GM12878 (cell line): ENCODE data around the gene AFG1L. TPM values are rescaled to one million over a fixed set of nuclear protein-coding genes. Genes with fewer than 3 reads are reported as not detected.

Experiments used
- BHLHE40 ChIP-seq, 2 experiments: fragments of 450-650 bp in 1 of 2; IDR thresholded peaks; 2 replicates each; pipeline ENCODE4 v1.6.1; 2011 to 2017; ENCODE audit warnings: low read depth in 2 of 2, borderline replicate concordance in 1 of 2, improper control_type of control experiment in 1 of 2, low read length in 1 of 2, mild to moderate bottlenecking in 1 of 2
- CEBPZ ChIP-seq: fragments of 150-350 bp; IDR thresholded peaks from 2 replicates; pipeline ENCODE4 v1.6.1; 2016; ENCODE audit warnings: low read depth, low read length
- E2F4 ChIP-seq: IDR thresholded peaks from 2 replicates; pipeline ENCODE4 v1.6.1; 2012; ENCODE audit warnings: low read depth, low read length, improper control_type of control experiment
- ESRRA ChIP-seq: IDR thresholded peaks from 2 replicates; pipeline ENCODE4 v1.6.1; 2012; ENCODE audit warnings: mild to moderate bottlenecking, low read length, improper control_type of control experiment
- HDAC2 ChIP-seq: fragments of 200-600 bp; sonication (generic); IDR thresholded peaks from 2 replicates; pipeline ENCODE4 v1.6.1; 2017
- HDAC6 ChIP-seq: fragments of 200-600 bp; sonication (generic); IDR thresholded peaks from one replicate; pipeline ENCODE4 v1.8.0; 2017; ENCODE audit warnings: antibody characterized with exemption; ENCODE audit not compliant: unreplicated experiment
- IRF5 ChIP-seq: fragments of 450-650 bp; IDR thresholded peaks from 2 replicates; pipeline ENCODE4 v1.6.1; 2017; ENCODE audit warnings: borderline replicate concordance
- MAX ChIP-seq: IDR thresholded peaks from 2 replicates; pipeline ENCODE4 v1.6.1; 2012; ENCODE audit warnings: low read depth, low read length, improper control_type of control experiment
- NKRF ChIP-seq: fragments of 450-650 bp; conservative IDR thresholded peaks from 2 replicates; pipeline ENCODE4 v1.6.1; 2017; ENCODE audit warnings: mild to moderate bottlenecking, moderate library complexity
- NR2F1 ChIP-seq: fragments of 450-650 bp; conservative IDR thresholded peaks from 2 replicates; pipeline ENCODE4 v1.6.1; 2017; ENCODE audit warnings: mild to moderate bottlenecking
- NRF1 ChIP-seq: conservative IDR thresholded peaks from 2 replicates; pipeline ENCODE4 v1.6.1; 2011; ENCODE audit warnings: mild to moderate bottlenecking, low read depth, low read length, improper control_type of control experiment
- POU2F2 ChIP-seq: IDR thresholded peaks from 3 replicates; pipeline ENCODE4 v1.6.1; 2011; ENCODE audit warnings: low read depth, mild to moderate bottlenecking, low read length, borderline replicate concordance
- SPI1 ChIP-seq: IDR thresholded peaks from 2 replicates; pipeline ENCODE4 v1.6.1; 2011; ENCODE audit warnings: low read depth, mild to moderate bottlenecking, low read length, moderate library complexity, borderline replicate concordance; ENCODE audit not compliant: insufficient read depth
- TCF3 ChIP-seq: IDR thresholded peaks from 2 replicates; pipeline ENCODE4 v1.6.1; 2012; ENCODE audit warnings: low read depth, mild to moderate bottlenecking, low read length, borderline replicate concordance; ENCODE audit not compliant: insufficient read depth
- ZBTB11 ChIP-seq: fragments of 450-650 bp; formaldehyde crosslinking; IDR thresholded peaks from 2 replicates; pipeline ENCODE4 v1.5.0; 2022; ENCODE audit warnings: mild to moderate bottlenecking, missing genetic modification characterization
- polyA plus RNA-seq, 11 experiments: library from polyadenylated mRNA; depleted of rRNA in 4 of 11; unstranded in 6 of 11; stranded (reverse) in 5 of 11; fragments of >200 nt; fragmentation: Nextera tagmentation in 4 of 11; fragmentation: Illumina TruSeq in 1 of 11; extraction: Ambion mirVana in 4 of 11; extraction: Trizol in 1 of 11; gene quantifications; 1 replicate in 1 of 11; 2 replicates in 10 of 11; pipeline versions ENCODE4 v1.2.1 to v1.2.3, GENCODE V29; 2011 to 2016; ENCODE audit warnings: inconsistent platforms in 2 of 11, missing spikeins in 2 of 11, low read depth in 1 of 11
- total RNA-seq, 4 experiments: library from RNA; depleted of rRNA in 3 of 4; stranded (reverse); fragments of >200 nt in 3 of 4; fragmentation: Illumina TruSeq in 1 of 4; extraction: Trizol in 1 of 4; gene quantifications; 2 replicates each; pipeline versions ENCODE4 v1.2.1 to v1.2.3, GENCODE V29; 2013 to 2021

AFG1L gene
- total and polyA plus RNA-seq, 10 of the 15 experiments (the other 5 are each of a cell fraction or from before 2014, with no cell fraction given) = 2.3 to 9.0 (median 4.3) TPM

GRCh38 chr6:108559097-108559883 is 264.4 kb downstream of the AFG1L start (continued):
- TF ChIP-seq NKRF (0 out of 2 replicates have a peak, but pooled peaks have one; percentile 21), NR2F1 (no peak), IRF5 (no peak), POU2F2 (no peak), CEBPZ (no peak), BHLHE40 (IDR thresholded peaks at IDR 0.05; ENCODE audit: borderline replicate concordance in 1 of 2, low read depth in 2 of 2, low read length in 1 of 2) (peak; percentile 38 to 61; a peak in 3 of 4 replicates), NRF1 (peak; percentile 52), TCF3 (0 out of 2 replicates have a peak, but pooled peaks have one; percentile 10), ESRRA (no peak), ZBTB11 (CRISPR knock-in tag) (no peak), MAX (peak; percentile 19; the same call in 1 of the 2 replicates), E2F4 (no peak), SPI1 (no peak), HDAC6 (no peak), HDAC2 (no peak)
